ENCODE measurements around the gene LCORL.

Gene LCORL

DNA sequence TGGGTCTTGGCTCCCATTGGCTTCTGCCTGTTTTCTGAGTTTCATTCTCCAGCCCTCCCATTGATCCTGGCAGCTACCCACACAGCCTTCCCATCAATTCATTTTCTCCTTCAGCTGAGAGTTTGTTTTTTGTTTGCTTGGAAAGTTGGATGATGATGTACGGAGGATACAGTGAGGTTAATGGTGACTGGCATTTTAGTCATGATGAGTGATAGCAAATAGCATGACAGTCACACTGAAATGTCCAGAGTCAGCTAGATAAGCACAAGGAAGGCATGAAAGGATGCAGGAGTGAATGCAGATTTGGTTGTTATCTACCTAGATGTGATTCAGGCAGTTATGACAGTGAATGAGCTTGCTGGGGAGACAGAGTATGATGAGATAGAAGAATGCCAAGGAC lies 30.6 kb upstream of the LCORL start:
- no peak for DNase-seq (ENCODE audit: low read depth)
- TF ChIP-seq, protein P1, sequence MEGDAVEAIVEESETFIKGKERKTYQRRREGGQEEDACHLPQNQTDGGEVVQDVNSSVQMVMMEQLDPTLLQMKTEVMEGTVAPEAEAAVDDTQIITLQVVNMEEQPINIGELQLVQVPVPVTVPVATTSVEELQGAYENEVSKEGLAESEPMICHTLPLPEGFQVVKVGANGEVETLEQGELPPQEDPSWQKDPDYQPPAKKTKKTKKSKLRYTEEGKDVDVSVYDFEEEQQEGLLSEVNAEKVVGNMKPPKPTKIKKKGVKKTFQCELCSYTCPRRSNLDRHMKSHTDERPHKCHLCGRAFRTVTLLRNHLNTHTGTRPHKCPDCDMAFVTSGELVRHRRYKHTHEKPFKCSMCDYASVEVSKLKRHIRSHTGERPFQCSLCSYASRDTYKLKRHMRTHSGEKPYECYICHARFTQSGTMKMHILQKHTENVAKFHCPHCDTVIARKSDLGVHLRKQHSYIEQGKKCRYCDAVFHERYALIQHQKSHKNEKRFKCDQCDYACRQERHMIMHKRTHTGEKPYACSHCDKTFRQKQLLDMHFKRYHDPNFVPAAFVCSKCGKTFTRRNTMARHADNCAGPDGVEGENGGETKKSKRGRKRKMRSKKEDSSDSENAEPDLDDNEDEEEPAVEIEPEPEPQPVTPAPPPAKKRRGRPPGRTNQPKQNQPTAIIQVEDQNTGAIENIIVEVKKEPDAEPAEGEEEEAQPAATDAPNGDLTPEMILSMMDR (IDR thresholded peaks at IDR 0.05; ENCODE audit: low read length, missing control alignments), result no peak
- H3K4me3 ChIP-seq (replicated peaks; ENCODE audit: low read depth, low read length), result no peak overlapping the region

DNA sequence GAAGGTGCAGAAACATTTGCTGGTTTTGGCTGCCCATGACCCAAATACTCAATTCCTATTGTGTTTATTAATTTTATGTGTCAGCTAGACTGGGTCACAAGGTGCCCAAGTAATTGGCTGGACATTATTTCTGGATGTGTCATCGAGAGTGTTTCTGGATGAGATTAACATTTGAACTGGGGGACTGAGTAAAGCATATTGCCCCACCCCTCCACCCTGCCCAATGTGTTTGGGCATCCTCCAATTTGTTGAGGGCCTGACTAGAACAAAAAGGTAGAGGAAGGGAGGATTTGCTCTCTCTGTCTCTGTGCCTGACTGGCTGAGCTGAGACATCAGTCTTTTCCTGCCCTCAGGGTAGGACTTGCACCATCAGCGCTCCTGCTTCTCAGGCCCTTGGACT lies 29.7 kb upstream of the LCORL start:
- DNase-seq (ENCODE audit: low read depth), result no peak
- TF ChIP-seq, protein P1 (IDR thresholded peaks at IDR 0.05; ENCODE audit: low read length, missing control alignments), result no peak
- no peak overlapping the region for H3K4me3 ChIP-seq (replicated peaks; ENCODE audit: low read depth, low read length)

DNA sequence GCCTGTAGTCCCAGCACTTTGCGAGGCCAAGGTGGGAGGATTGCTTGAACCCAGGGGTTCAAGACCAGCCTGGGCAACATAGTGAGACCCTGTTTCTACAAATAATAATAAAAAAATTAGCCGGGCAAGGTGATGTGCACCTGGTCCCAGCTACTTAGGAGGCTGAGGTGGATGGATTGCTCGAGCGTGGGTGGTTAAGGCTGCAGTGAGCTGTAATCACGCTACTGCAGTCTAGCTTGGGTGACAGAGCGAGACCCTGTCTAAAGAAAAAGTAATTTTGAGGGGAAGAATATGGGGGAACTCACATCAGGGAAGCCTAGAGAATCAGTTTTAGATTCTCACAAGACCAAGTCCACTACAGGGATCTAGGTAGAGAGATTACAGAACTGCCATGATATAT lies 28.9 kb upstream of the LCORL start:
- DNase-seq (ENCODE audit: low read depth), result no peak
- TF ChIP-seq, protein P1 (IDR thresholded peaks at IDR 0.05; ENCODE audit: low read length, missing control alignments), result no peak

DNA sequence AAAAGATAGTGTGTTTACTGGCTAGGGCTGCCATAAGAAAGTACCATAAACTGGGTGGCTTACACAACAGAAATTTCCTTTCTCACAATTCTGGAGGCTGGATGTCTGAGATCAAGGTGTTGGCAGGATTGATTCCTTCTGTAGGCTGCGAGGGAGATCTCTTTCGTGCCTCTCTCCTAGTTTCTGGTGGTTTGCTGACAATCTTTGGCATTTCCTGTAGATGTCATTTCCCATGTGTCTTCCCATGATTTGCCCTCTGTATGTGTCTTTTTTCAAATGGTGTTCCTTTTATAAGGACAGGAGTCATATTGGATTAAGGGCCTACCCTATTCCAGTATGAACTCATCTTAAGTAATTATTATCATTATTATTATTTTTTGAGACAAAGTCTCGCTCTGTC lies 27.9 kb upstream of the LCORL start:
- DNase-seq (ENCODE audit: low read depth), result peak; percentile 2
- TF ChIP-seq, protein P1 (IDR thresholded peaks at IDR 0.05; ENCODE audit: low read length, missing control alignments), result no peak
- H3K4me3 ChIP-seq (replicated peaks; ENCODE audit: low read depth, low read length), result no peak overlapping the region

More for the DNA sequence above, 28.9 kb upstream of the LCORL start:
- no peak overlapping the region for H3K4me3 ChIP-seq (replicated peaks; ENCODE audit: low read depth, low read length)

DNA sequence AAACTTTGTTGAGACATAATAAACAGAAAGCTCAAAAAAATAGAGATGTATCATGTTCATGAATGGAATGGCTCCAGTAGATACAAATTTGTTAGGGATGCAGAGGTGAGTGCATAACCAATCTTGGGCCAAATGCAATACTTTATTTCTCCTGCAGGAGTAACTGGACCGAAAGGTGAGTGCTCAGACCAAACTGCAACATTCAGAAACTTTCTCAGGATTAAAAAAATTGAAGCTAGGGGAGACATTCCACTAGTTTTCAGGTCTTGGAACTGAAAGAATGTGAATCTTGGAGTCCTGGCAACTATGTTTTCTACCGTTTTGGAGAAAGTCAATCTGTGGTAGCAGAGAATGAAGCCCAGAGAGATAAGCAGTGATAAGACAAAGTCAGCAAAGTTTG lies 21.2 kb upstream of the LCORL start:
- no peak for DNase-seq (ENCODE audit: low read depth)
- TF ChIP-seq, protein P1 (IDR thresholded peaks at IDR 0.05; ENCODE audit: low read length, missing control alignments), result peak; percentile 22
- no peak overlapping the region for H3K4me3 ChIP-seq (replicated peaks; ENCODE audit: low read depth, low read length)

DNA sequence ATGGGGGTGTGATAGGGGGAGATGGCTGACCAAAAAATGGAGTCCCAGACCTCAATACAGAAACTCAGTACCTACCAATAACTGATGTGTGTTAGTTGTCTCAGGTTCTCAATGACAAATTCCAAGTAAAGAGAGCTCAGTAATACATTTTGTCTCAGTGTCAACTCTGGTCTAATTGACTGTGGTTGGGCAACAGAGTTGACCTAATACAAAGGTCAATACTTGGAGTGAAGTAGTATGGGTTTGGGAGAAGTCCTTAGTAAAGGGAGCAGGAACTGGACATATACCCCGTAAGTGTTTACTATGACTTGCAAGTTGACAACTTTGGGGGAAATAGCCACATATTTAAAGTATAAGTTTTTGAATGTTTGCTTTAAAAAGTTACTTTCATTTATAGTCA lies 20.5 kb upstream of the LCORL start:
- DNase-seq (ENCODE audit: low read depth), result no peak
- TF ChIP-seq, protein P1 (IDR thresholded peaks at IDR 0.05; ENCODE audit: low read length, missing control alignments), result no peak
- H3K4me3 ChIP-seq (replicated peaks; ENCODE audit: low read depth, low read length), result no peak overlapping the region

DNA sequence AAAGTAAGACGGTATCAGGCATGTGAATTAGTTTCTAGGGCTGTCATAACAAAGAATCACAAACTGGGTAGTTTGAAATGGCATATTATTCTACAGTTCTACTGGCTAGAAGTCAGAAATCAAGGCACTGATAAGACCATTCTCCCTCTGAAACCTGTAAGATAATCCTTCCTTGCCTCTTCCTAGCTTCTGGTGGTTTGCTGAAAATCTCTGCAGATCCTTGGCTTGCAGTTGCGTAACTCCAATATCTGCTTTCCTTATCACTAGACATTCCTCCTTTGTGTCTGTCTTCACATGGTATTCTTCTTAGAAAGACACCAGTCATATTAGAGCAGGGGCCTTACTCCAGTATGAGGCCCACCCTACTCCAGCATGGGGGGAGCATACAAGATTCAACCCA lies 19.6 kb upstream of the LCORL start:
- no peak overlapping the region for H3K4me3 ChIP-seq (replicated peaks; ENCODE audit: low read depth, low read length)
- TF ChIP-seq, protein P1 (IDR thresholded peaks at IDR 0.05; ENCODE audit: low read length, missing control alignments), result no peak
- DNase-seq (ENCODE audit: low read depth), result no peak

Measured in fibroblast of pulmonary artery (primary cell).